Measurements from ENCODE around the gene HK1.
"Not testable (repeated sequence)": the region's sequence is repeated elsewhere in the genome, so short reads cannot be mapped to it uniquely, and the experiment has no call there.

Gene HK1

GRCh38 chr10:69278446-69278963 lies at the start of gene HK1:
TSS of gene HK1 (plus strand) at chr10:69278496.
- FAIRE-seq: no peak

- FAIRE-seq: no peak
Observed at GRCh38 chr10:69229616-69229916, 48.7 kb upstream of the HK1 start.

GRCh38 chr10:69230128-69230527 lies 48.2 kb upstream of the HK1 start:
- FAIRE-seq: no peak

DNA sequence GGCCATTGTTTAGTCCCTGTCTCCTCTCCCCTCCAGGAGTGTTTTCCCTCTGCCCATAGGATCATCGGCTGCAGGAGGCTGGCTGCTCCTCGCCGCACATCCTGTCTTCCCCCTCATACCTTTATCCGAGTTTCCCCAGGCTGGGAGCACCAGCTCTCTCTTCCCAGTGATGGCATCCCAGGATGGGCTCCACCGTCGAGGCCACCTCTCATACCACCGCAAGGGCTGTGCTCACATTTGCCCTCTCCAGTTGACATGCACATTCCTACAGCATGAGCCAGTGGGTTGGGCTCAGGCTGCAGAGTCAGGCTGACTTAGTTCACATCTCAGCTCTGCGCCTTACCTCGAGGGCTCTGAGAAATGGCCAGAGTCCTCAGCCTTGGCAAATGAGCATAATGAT lies 46.0 kb upstream of the HK1 start:
- FAIRE-seq: no peak

GRCh38 chr10:69232736-69233480 lies 45.4 kb upstream of the HK1 start:
- FAIRE-seq: no peak

GRCh38 chr10:69234447-69234846 lies 43.8 kb upstream of the HK1 start:
- FAIRE-seq: no peak

DNA sequence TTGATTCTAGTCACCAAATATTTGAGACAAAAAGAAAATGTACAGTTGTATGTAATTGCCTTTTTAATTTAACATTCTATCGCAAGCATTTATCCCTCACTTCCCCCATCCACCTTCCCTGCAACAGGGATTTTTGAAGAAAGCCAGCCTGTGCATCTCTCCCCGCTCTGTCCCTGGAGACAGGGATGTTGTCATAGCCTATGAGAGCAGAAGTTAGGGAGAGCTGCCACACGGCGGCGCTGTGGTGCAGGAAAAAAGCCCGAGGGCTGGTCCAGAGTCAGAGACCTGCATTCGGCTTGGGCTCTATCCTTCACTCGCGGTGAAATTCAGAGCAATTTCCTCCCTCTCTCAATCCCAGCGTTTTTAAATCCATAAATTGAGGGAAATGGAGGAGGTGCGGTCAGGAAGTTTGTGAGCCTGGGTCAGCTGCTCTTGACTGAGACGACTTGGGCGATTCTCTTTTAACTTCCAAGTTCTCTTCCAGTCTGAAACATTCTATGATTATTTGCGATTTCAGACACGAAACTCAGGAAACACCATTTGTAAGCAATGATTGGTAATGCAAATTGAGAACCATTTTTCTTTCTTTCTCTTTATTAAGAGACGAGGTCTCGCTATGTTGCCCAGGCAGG lies 40.7 kb upstream of the HK1 start:
- no peak for FAIRE-seq

DNA sequence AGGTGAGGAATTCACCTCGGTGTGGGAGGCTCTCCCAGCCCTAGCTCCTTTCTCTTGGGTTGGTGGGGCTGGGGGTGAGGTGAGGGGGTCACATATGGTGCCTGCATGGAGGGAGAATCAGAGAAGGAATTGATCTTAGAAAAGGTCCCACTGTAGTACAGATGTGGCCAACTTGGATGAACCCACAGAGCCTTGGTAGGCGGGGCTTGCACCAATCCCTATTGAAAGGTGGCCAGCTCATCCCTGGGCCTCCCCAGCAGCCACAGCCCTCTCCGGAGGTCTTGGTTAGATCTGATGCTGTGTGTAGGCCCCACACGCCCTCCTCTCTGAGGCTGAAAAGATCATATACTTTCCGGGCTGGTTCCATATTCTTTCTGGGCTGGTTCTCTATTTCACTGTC lies 39.2 kb upstream of the HK1 start:
- no peak for FAIRE-seq

DNA sequence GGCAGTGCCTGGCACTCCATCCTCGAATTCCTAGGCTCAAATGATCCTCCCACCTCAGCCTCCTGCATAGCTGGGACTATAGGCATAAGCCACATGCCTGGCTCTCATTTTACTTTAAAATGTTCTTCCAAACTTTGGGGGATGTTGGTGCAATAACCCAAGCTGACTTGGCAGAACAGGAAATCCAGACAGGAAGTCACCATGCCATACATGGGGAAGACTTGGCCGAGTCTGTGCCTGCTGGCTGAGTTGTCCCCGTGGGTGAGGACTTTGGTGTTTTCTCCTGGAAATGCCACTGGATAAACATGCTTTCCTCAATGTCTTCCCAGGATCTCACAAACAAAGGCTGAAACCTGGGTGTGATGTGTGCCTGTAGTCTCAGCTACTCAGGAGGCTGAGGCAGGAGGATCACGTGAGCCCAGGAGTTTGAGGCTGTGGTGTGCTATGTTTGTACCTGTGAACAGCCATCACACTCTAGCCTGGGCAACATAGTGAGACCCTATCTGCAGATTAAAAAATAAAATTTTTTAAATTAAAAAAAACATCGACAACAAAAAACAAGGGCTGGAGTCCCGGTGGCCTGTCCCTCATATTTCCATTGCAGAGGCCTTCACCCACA lies 38.4 kb upstream of the HK1 start:
- FAIRE-seq: no peak

DNA sequence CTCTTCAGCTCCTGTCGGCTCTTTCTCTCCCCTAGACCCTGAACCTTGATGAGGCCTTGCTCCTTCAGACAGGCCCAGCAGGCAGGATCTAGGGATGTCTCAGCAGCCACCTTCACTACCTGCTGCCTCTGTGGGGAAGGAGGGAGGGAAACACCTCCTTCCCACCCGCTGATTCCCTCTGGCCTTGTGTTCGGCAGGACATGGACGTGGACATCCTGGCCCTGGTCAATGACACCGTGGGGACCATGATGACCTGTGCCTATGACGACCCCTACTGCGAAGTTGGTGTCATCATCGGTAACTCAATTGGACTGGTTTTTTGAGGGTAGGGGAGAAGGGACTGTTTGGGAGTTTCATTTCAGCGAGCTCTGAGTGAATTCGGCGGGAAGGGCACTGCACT lies 37.8 kb upstream of the HK1 start:
- no peak for FAIRE-seq

GRCh38 chr10:69241575-69241974 lies 36.7 kb upstream of the HK1 start:
- no peak for FAIRE-seq

GRCh38 chr10:69242040-69242851 lies 36.0 kb upstream of the HK1 start:
- no peak for FAIRE-seq

DNA sequence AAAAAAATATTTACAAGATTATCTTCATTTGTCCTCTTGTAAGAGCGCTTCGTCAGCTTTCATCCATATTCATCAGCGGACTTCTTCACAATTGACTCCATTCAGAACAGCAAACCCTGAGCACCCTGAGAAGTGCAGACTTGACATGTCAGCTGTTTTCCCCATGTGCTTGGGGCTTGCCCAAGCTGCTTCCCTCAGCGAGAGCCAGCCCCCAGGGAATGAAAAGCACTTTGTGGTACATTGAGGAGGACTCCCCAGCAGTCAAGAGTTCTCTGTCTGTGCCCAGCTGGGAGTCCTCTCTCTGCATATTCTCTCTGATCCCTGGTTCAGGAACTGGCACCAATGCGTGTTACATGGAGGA lies 35.5 kb upstream of the HK1 start:
- no peak for FAIRE-seq

GRCh38 chr10:69243817-69244216 lies 34.5 kb upstream of the HK1 start:
- FAIRE-seq: no peak

GRCh38 chr10:69246036-69246435 lies 32.3 kb upstream of the HK1 start:
- FAIRE-seq: no peak

GRCh38 chr10:69246581-69247312 lies 31.5 kb upstream of the HK1 start:
- no peak for FAIRE-seq

DNA sequence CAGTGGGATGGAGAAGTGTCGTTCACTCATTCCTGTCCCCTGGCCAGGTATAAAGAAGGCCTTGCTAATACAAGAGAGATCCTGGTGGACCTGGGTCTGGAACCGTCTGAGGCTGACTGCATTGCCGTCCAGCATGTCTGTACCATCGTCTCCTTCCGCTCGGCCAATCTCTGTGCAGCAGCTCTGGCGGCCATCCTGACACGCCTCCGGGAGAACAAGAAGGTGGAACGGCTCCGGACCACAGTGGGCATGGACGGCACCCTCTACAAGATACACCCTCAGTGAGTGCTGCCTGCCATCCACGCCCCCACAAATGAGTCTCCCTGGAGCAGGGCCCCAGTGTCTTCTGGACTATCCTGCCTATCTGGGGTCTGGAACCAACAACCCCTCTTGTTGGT lies 31.0 kb upstream of the HK1 start:
- no peak for FAIRE-seq

- no peak for FAIRE-seq
Observed at GRCh38 chr10:69248117-69248730, 30.1 kb upstream of the HK1 start.

DNA sequence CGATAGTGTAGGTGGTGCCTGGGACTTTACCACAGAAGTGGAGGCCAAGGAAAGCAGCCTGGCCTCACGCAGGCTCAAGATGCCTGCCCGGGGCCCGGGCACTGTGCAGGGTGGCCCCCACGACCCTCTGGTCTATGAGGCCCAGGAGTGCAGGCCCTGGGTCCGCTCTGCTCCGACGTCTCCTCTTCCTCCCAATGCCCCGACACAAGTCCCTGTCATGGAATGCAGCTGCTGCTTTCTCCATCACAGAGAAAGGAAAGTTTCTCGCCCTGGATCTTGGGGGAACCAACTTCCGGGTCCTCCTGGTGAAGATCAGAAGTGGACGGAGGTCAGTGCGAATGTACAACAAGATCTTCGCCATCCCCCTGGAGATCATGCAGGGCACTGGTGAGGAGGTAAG lies 28.3 kb upstream of the HK1 start:
- no peak for FAIRE-seq

- FAIRE-seq: not testable (repeated sequence)
Observed at GRCh38 chr10:69251417-69251816, 26.9 kb upstream of the HK1 start.

DNA sequence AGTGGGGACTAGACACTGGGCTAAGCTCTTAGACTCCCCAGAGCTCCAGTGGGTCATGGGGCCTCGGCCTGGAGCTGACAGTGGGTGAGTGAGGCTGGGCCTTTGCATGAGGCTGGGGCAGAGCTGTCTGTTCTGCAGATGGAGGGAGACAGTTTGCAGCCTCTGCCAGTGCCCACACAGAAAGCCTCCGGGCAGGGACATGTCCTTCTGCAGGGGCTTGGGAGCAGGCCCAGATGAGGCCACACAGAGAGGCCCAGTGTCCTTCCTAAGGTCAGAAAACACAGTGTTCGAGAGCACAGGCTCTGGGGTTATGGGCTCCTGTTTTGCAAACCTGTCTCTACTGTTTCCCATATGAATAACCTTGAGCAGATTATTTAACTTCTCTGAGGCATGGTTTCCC lies 25.1 kb upstream of the HK1 start:
- no peak for FAIRE-seq

- no peak for FAIRE-seq
Observed at GRCh38 chr10:69254877-69255276, 23.4 kb upstream of the HK1 start.
